Measurements from ENCODE around the gene GDNF.

Gene GDNF

GRCh38 chr5:37846786-37847310 lies 7.0 kb upstream of the GDNF start:
- DNase-seq, result no peak

DNA sequence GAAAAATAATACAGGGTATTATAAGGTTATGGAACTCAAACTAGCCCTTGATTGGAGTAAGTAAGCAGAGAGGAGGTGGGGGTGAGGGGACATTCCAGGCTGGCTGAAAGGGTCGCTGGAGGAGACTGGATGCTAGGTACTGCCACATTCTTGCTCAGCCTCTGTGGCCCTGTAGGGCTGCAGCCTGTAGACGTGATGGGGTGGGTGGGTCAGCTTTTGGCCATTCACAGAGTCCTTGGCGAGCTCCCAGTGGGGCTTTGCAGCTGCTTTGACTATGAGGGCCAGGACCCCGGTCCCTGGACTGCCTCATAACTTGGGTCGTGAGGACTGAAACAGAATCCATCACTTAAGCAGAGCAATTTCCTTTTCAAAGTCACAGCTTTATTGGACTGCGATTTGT lies 4.2 kb upstream of the GDNF start:
- no peak for DNase-seq

- DNase-seq, result no peak
Measured at GRCh38 chr5:37842048-37842447, 2.2 kb upstream of the GDNF start.

GRCh38 chr5:37841203-37841602 lies 1.4 kb upstream of the GDNF start:
- DNase-seq, result no peak

DNA sequence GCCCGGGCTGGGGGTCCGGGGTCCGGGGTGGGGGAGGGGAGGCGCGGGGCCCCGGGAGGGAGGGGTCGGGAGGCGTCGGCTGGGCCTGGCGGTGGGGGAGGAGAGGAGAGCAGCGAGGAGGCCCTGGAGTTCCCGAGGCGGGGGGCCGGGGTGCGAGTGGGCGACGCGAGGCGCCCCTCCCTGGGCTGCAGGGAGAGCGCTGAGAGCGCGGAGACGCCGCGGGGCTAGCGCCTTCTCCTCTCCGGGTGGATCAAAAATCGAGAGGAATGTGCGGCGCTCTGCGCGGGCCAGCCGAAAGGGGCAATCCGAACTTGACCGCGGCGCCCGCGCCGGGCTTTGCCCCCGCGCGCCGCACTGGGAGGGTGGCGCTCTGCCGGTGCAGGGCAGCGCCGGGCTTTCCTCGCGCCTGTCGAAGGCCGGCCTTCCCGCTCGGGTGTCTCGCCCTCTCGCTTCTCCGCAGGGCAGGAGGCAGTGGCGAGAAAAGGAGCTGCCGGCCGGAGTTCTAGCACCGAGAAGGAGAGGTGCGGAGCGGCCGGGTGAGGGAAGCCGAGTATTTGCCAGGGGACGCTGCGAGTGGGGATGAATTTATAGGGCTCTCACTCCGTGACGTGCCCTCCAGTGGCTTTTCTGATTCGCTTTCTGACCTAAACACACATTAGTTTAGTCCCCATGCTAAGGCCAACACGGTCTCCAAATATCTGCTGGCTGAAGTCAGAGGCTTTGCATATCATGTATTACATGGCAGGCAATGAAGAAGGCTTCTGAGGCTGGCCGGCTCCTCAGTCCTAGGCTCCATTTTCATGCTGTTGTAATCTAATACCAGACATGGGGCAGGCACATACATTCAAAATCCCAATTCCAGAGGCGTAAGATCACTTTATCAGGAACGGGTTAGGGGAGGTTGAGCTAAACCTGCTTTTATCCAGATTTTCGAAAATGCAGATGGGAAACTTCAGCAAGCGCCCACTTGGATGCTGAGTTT lies 503 bp upstream of the GDNF start:
- DNase-seq, result no peak

DNA sequence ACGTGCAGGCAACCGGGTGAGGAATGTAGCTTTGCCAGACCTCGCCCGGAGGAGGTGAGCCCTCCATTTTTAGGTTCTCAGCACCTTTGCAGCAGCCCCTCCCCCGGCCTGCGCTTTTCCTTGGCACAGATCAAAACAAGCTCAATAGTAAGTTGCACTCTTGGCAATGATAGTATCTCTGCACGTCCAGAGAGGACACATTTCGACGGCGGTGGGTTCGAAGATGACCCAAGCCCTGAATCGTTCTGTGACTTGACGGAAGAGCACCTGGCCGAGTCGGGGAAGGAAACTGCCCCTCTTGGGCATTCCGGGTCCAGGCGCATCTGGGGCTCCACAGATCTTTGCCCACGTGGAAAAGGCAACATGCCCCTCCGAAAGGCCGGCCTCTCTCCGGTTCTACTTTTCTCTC lies 904 bp downstream of the GDNF start:
- no peak for DNase-seq

GRCh38 chr5:37838152-37838932 lies 1.5 kb downstream of the GDNF start:
- no peak for DNase-seq

DNA sequence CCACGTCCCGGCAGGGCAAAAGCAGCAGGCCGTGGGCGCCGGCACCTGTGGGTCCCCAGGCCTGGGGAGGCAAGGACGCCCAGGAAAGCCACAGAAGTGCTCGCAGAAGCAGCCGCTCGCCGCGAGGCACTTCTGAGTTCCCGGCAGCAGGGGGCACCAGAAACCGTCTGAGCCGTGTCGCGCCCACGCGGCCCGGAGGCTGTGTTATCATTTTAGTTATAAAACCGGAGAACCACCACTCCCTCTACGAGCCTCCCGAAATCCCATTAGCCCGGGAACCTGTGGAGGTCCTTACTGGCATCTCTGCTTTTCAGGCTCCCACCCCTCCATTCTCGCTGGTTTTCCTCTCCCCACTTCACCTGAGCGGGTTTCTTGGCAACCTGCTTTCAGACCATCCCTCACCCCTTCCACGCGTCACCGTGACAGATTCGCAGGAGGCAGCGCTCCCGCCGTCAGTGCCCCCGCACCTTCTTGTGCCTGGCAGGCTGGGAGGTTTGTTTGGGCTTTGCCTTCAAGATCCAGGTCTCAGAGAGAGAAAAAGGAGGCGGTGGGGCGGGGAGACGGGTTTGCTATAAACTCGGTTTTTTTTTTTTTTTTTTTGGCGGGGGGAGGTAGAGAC lies 2.3 kb downstream of the GDNF start:
- DNase-seq, result no peak

- DNase-seq, result no peak
Measured at GRCh38 chr5:37836592-37837413, 3.0 kb downstream of the GDNF start.

DNA sequence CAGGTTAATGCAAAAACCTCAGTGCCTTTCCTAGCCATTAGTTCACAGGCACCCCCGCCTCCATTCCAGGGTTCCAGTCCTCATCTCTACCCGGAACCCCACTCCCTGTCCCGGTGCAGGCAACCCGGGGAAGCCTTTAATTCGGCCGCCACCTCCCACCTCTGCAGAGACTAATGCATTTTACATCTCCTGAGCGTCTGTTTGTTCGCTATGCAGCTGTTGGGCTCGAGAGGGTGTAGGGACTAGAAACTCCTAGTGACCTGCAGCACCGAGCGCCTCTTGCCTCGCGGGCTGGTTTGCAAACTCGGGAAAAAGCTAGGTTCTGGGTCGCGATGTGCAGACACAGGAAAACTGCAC lies 3.6 kb downstream of the GDNF start:
- DNase-seq, result no peak

DNA sequence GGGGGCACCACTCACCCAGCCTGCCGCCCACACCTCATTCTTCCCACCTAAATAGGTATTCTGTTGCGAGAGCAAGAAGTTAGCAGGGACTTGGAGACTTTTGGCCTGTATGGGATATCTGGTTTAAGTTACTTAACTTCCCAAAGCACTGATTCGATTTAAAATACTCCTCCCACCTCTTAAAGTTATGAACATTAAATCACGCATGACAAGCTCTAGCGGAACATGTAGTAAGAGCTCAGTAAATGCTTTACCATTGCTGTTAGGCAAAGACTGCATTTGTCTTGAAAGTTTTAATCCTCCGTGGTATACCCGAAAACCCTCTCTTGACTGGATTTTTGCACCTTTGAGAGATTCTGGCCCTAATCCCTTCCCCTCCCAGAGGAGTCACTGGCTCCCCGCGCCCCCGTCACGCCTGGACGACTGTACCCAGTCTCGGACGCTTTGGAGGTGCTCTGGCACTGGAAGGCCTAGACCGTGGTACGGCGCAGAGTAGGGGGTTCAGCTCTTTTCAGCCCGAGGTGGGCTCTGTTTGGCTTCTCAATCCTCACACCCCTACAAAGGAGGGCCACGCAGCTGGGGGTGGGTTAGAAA lies 4.4 kb downstream of the GDNF start:
- DNase-seq, result no peak

- no peak for DNase-seq
Measured at GRCh38 chr5:37834542-37835379, 5.1 kb downstream of the GDNF start.

DNA sequence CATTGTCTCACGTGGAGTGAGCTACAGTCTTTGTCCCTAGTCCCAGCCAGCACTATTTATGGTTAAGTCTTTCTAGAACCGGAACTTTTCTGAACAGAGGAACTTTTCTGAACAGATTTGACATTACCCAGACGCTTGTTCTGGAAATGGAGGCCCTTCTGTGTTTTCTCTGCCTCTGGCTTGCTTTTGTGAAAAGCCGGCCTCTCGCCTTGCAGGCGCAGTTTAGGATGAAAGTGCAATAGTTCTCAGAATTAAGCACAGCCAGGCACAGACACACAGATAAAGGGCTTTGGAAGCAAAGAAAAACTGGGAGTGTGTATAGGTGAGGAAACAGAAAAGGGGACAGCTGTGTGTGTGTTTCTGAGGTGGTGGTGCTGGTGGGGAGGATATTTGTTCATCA lies 5.9 kb downstream of the GDNF start:
- no peak for DNase-seq

GRCh38 chr5:37831821-37832534 lies 7.9 kb downstream of the GDNF start:
- DNase-seq, result no peak

- no peak for DNase-seq
Measured at GRCh38 chr5:37830348-37830747, 9.5 kb downstream of the GDNF start.

GRCh38 chr5:37825334-37825915 lies 14.4 kb downstream of the GDNF start:
- DNase-seq, result no peak

- no peak for DNase-seq
Measured at GRCh38 chr5:37823433-37824152, 16.2 kb downstream of the GDNF start.

DNA sequence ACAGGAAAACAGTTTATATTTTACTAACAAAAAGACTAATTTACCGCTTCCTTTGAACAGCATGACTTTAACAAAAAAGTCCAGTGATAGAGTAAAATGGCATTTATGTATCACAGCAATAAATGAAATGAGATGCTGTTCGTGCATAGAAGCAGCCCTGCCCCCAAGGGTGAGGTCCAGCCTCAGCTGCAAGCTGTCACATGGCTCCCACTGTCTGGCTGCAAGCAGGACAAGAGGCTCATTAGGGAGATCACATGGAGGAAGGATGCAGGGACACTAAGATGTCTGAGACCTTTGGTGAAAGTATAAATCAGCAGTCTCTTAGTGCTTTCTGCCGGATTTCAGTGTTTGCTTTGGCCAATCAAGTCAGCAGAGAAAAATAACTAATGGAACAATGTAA lies 23.0 kb downstream of the GDNF start:
- no peak for DNase-seq

DNA sequence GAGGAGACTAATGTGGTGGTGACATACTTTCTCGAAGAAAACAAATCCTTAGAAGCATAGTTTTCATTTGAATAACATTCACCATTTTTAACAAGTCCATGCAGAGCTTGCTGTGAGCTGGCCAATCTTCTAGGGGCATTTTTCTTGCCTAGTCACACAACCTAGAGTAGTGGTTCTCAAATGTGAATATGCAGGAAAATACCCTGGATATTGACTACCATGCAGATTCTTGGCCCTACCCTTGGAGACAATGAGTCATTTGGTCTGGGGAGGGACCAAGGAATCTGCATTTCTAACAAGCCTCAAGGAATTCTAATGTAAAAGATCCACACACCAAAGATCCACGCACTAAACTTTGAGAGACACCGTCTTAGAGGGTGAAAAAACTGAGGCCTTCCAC lies 23.5 kb downstream of the GDNF start:
- DNase-seq, result no peak

Measured in central memory CD4-positive, alpha-beta T cell (primary cell).